AG10803 (cell line): ENCODE data around the gene ZNF215.

ENCODE experiments used
- DNase-seq: peaks from one replicate; pipeline ENCODE4 v3.0.0; 2010; ENCODE audit warnings: low read depth
- H3K4me3 ChIP-seq: 2 replicates; pipeline ENCODE4 v1.5.1; 2011; ENCODE audit warnings: mild to moderate bottlenecking, low read length, control low read depth
- TF ChIP-seq, protein P1 (sequence below): conservative IDR thresholded peaks from 2 replicates; pipeline ENCODE4 v1.5.1; 2011; ENCODE audit warnings: mild to moderate bottlenecking, low read length, control low read depth, inconsistent platforms

The ZNF215 gene

DNA sequence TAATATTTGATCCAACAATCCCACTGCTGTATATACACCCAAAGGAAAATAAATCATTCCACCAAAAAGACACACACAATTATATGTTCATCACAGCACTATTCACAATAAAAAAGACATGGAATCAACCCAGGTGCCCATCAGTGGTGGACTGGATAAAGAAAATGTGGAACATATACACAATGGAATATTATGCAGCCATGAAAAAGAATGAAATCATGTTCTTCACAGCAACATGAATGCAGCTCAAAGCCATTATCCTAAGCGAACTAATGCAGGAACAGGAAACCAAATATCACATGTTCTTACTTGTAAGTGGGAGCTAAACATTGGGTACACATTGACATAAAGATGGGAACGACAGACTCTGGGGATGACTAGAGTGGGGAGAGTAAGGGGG, 6.5 kb upstream of the ZNF215 start:
- no peak for DNase-seq
- H3K4me3 ChIP-seq: no peak overlapping the region
- TF ChIP-seq, protein P1, sequence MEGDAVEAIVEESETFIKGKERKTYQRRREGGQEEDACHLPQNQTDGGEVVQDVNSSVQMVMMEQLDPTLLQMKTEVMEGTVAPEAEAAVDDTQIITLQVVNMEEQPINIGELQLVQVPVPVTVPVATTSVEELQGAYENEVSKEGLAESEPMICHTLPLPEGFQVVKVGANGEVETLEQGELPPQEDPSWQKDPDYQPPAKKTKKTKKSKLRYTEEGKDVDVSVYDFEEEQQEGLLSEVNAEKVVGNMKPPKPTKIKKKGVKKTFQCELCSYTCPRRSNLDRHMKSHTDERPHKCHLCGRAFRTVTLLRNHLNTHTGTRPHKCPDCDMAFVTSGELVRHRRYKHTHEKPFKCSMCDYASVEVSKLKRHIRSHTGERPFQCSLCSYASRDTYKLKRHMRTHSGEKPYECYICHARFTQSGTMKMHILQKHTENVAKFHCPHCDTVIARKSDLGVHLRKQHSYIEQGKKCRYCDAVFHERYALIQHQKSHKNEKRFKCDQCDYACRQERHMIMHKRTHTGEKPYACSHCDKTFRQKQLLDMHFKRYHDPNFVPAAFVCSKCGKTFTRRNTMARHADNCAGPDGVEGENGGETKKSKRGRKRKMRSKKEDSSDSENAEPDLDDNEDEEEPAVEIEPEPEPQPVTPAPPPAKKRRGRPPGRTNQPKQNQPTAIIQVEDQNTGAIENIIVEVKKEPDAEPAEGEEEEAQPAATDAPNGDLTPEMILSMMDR: no peak

DNA sequence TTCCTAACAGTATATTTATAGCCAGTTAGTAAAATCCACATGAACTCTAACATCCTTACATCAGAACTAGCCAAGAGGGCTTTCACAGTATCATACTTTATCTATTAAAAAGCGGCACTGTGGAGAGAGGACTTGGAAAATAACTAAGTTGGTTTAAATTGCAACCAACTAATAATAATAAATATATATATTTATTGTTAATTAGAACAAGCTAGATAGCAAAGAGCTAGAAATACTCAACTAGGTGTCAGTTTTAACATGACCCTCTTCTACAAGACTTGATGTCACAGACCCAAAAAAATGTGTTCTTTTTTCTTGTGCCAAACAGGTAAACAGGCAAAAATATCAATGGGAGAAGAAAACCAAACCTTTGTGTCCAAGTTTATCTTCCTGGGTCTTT, 5.5 kb upstream of the ZNF215 start, which contains the start of gene OR2D3:
Gene OR2D3, plus strand, starts transcription at position 301 of the 400 bp plus-strand sequence. Its CDS starts 0 bp downstream, at position 301.
- DNase-seq: no peak
- H3K4me3 ChIP-seq: no peak within 1 kb of the TSS
- TF ChIP-seq, protein P1: no peak

DNA sequence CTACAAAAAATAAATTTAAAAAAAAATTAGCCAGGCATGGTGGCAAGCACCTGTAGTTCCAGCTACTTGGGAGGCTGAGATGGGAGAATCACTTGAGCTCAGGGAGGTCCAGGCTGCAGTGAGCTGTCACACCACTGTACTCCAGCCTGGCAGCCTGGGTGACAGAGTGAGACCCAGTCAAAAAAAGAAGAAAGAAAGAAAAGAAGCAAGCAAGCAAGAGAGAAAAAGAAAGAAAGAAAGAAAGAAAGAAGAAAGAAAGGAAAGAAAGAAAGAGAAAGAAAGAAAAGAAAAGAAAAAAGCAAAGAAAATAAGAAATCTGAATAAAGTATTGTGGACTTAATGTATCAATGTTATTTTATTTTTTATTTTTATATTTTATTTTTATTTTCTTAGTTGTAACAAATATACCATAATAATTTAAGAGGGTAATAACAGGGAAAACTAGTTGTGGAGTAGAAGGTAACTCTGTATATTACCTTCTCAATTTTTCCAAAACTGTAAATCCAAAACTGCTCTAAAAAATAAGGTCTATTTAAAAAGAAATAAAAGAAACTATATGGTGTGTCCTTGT, 1.1 kb upstream of the ZNF215 start:
- H3K4me3 ChIP-seq: no peak overlapping the region

DNA sequence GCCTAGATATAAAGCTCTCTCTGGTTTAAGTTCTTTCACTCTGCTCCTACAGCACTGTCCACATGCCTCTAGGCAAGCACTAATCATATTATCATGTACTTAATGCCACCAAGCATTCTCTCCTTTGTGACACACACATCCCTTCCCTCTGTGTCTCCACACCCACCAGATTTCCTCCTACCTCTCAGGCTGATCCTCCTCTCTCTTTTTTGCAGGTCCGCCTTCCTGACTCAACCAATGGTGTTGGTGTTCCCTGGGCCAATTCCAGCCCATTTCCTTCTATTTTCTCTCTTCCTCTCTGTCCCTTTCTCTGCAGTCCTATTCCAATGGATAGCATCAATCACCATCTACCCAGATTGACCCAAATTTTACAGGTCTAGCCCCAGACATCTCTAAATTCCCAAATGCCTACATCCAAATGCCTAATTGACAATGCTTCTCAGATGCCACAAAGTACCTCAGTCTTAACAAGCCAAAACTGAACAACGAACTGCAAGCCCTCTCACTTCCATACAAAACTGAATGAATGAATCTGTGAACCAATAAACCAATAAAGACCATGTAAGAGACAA, 504 bp upstream of the ZNF215 start:
- peak overlapping the region; percentile 93 for H3K4me3 ChIP-seq
- peak; percentile 8 for DNase-seq
- TF ChIP-seq, protein P1: no peak

More for the DNA sequence above, 1.1 kb upstream of the ZNF215 start:
- DNase-seq: no peak
- TF ChIP-seq, protein P1: no peak

DNA sequence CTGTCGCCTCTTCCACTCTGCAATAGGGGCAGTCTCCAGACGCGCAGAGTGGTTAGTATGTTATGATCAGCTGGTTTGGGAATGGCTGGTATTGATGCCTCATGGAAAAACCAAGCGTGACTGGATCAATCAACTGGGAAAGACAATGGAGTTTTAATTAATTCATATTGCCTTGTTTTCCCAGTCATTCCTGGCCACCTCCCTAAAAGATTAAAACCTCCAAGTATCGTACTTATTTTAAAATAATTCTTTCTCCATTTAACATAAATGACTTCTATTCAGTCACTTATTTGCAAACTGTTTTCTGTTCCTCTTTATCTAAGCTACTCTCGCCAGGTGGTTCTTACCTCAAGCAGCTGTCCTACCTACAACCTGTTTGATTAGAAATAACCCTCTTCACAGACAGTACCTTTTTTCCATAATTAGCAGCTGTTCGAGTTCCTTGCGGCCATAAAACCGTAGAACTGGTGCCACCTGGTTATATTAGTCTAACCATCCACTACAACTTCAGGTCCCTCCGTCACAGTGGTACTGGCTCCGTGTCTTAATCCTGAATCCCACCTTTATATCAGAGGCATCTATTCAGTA, 898 bp downstream of the ZNF215 start:
- H3K4me3 ChIP-seq: peak overlapping the region; percentile 93
- TF ChIP-seq, protein P1: no peak
- DNase-seq: no peak

DNA sequence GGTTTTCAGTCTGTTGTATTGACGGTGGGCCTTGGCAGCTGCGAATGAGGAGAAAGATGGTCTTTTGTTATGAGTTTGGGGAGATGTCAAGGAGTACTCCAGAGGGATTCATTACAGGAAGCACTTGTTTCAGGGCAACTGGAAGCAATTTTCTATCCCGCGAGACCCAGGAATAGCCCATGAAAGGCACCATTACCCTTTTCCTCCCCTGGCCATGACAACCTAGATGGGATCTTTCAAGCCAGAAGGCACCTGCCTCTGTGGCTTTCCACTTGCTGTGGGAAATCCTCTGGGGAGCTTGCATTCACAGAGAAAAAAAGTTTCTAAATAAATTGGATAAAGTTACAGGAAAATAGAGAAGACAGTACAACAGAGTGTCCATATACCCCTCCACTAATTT, 2.7 kb downstream of the ZNF215 start:
- H3K4me3 ChIP-seq: no peak overlapping the region
- TF ChIP-seq, protein P1: no peak
- DNase-seq: no peak
